Calu3 (cell line): ENCODE results near the gene OPRM1. TPM values are rescaled to one million over a fixed set of nuclear protein-coding genes. Genes with fewer than 3 reads are reported as not detected.

Experiments used
- BruUV-seq: library from RNA; stranded (reverse); fragments of 400-500 nt; replicated peaks from 2 replicates; lab custom pipeline; 2021; lab: Mats Ljungman, UMichigan
- CTCF ChIA-PET: fragments of 300-600 bp; sonication (Branson Sonifier 250); formaldehyde crosslinking; loops from one replicate; lab custom pipeline; 2022; ENCODE audit warnings: antibody characterized with exemption; lab: Charles Lee
- DNase-seq: peaks from one replicate; pipeline ENCODE4 v3.0.0; 2022
- H3K27ac Mint-ChIP-seq: one replicate; pipeline ENCODE4 v1.8.0; 2022; ENCODE audit warnings: mixed read lengths; ENCODE audit not compliant: unreplicated experiment
- H3K27me3 Mint-ChIP-seq: one replicate; pipeline ENCODE4 v1.8.0; 2022; ENCODE audit warnings: mixed read lengths; ENCODE audit not compliant: unreplicated experiment
- H3K36me3 Mint-ChIP-seq: one replicate; pipeline ENCODE4 v1.8.0; 2022; ENCODE audit warnings: mild to moderate bottlenecking, moderate library complexity, mixed read lengths; ENCODE audit not compliant: insufficient read depth, unreplicated experiment
- H3K4me1 Mint-ChIP-seq: one replicate; pipeline ENCODE4 v1.8.0; 2022; ENCODE audit warnings: mild to moderate bottlenecking, low read depth, mixed read lengths; ENCODE audit not compliant: unreplicated experiment
- H3K4me3 Mint-ChIP-seq: one replicate; pipeline ENCODE4 v1.8.0; 2022; ENCODE audit warnings: mild to moderate bottlenecking, low read depth, moderate library complexity, mixed read lengths; ENCODE audit not compliant: unreplicated experiment
- H3K9me3 Mint-ChIP-seq: one replicate; pipeline ENCODE4 v1.8.0; 2022; ENCODE audit warnings: low read depth, mixed read lengths; ENCODE audit not compliant: unreplicated experiment
- intact Hi-C: fragments of 100-400 bp; cut with micrococcal nuclease; formaldehyde crosslinking; loops from one replicate; pipeline ENCODE4 v1.10.0; 2022; ENCODE audit not compliant: unreplicated experiment
- total RNA-seq: library from RNA; stranded (reverse); gene quantifications from 2 replicates; pipeline ENCODE4 v1.2.3, GENCODE V29; 2022
- TF ChIP-seq, protein P1 (sequence below): fragments of 200-600 bp; IDR thresholded peaks from one replicate; pipeline ENCODE4 v1.8.0; 2022; ENCODE audit warnings: antibody characterized with exemption; ENCODE audit not compliant: unreplicated experiment

Gene OPRM1
- total RNA-seq, 1 experiment from 2014 or later, result not detected

DNA sequence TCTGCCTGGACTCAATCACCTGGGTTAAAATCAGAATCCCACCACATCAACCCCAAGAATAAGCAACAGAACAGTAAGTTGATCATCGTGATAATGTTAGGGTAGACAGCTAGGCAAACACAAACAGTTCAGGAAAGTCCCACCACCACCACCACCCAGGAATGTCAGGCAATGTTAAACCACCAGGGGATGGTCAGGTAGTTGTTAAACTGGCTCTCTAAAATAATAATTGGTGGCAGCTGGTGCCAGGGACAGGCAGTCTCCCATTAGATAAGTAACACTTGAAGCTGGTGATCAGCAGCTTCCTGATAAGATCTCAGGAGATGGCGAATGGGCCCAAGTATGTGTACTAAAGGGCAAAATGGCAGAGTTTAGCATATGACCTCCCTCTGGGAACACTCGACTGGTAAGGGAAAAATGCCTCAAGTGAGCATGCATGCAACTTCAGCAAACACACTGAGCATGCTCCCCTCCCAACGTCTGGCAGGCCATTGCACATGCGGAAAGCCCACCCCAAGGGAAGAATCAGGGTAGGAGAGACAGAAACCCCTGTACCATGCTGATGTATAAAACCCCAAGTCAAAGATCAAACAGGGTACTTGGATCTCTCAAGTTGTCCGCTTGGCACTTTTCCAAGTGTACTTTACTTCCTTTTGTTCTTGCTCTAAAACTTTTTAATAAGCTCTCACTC, 250.9 kb downstream of the OPRM1 start:
- no peak overlapping the region for H3K4me3 Mint-ChIP-seq
- CTCF ChIA-PET, result interaction anchor here (0.6 kb wide), 1 partner anchor 11 kb away, joined by 3 read pairs; no protein-coding TSS in a partner anchor
- BruUV-seq, result no TSS peak

DNA sequence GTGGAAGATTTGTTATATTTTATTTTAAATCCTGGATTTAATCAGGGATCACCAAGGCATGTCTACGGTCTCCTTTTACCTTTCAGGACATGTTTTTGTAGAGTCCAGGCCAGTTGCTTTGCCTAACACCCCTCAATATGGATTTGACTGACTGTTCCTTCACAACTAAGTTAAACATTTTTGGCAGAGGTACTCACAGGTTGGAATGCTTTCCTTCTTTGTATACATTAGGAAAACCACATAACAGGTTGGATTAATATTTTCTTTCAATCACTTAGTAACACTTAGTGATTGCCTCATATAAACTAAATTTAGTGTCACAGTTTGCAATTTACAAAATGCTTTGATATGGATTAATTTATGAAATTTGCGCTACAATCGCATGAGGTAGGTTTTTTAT, 253.0 kb downstream of the OPRM1 start:
- intact Hi-C loops, result no loop called here
- CTCF ChIA-PET, result interaction anchor here (0.5 to 0.6 kb wide), 2 partner anchors 15 to 96 kb away, joined by 3 to 5 read pairs; no protein-coding TSS in a partner anchor

More for the DNA sequence above, 250.9 kb downstream of the OPRM1 start:
- Mint-ChIP-seq H3K36me3 (no peaks in the 10 kb centered on the region), H3K27me3 (no peaks in the 10 kb centered on the region), H3K9me3 (peaks cover 5% of the 10 kb centered on the region), H3K4me1 (peaks cover 38% of the 10 kb centered on the region), H3K27ac (peak overlapping the region; percentile 66)
- TF ChIP-seq, protein P1, sequence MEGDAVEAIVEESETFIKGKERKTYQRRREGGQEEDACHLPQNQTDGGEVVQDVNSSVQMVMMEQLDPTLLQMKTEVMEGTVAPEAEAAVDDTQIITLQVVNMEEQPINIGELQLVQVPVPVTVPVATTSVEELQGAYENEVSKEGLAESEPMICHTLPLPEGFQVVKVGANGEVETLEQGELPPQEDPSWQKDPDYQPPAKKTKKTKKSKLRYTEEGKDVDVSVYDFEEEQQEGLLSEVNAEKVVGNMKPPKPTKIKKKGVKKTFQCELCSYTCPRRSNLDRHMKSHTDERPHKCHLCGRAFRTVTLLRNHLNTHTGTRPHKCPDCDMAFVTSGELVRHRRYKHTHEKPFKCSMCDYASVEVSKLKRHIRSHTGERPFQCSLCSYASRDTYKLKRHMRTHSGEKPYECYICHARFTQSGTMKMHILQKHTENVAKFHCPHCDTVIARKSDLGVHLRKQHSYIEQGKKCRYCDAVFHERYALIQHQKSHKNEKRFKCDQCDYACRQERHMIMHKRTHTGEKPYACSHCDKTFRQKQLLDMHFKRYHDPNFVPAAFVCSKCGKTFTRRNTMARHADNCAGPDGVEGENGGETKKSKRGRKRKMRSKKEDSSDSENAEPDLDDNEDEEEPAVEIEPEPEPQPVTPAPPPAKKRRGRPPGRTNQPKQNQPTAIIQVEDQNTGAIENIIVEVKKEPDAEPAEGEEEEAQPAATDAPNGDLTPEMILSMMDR, result no peak
- peak; percentile 17 for DNase-seq
- intact Hi-C loops, result no loop called here

DNA sequence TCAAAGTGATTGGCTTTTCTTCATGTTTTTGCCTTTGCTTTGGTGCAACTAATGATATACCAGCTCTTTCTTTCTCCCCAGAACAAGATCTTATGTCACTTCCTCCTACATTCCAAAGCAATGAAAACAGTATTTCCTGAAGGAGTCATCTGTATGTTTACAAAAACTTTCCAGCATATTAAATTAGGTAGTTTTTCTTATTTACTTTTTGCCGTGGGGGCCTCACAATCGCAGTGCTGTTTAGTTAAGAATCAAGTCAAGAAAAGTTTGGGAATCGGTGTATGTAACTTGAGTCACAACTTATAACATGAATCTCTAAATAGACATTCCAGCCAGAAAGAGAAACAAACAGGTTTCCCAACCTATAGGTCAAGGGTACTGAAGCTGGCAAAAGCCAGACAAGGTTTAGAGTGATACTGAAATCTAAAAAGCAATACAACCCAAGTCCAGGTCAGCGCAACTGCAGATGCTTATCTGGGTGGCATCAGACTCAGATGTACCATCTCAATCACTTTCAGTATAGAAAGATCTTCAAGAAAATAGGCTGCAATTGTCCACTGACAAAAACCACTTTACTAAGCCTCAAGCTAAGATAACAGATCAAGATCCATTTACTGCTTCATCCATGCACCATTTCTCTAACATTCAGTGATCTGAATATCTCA, 253.9 kb downstream of the OPRM1 start:
- Mint-ChIP-seq H3K36me3 (no peaks in the 10 kb centered on the region), H3K9me3 (peaks cover 2% of the 10 kb centered on the region), H3K4me3 (peak overlapping the region; percentile 33), H3K27ac (peak overlapping the region; percentile 87), H3K27me3 (no peaks in the 10 kb centered on the region), H3K4me1 (peaks cover 41% of the 10 kb centered on the region)
- CTCF ChIA-PET, result interaction anchor here (0.5 to 0.6 kb wide), 2 partner anchors 16 to 95 kb away, joined by 3 to 5 read pairs; no protein-coding TSS in a partner anchor
- TF ChIP-seq, protein P1, result no peak
- intact Hi-C loops, result no loop called here
- peak; percentile 9 for DNase-seq
- BruUV-seq, result no TSS peak

More for the DNA sequence above, 253.0 kb downstream of the OPRM1 start:
- Mint-ChIP-seq H3K27me3 (no peaks in the 10 kb centered on the region), H3K4me3 (no peak overlapping the region), H3K9me3 (peaks cover 3% of the 10 kb centered on the region), H3K27ac (peak overlapping the region; percentile 87), H3K36me3 (no peaks in the 10 kb centered on the region), H3K4me1 (peaks cover 50% of the 10 kb centered on the region)
- no peak for DNase-seq
- no TSS peak for BruUV-seq
- TF ChIP-seq, protein P1, result no peak

DNA sequence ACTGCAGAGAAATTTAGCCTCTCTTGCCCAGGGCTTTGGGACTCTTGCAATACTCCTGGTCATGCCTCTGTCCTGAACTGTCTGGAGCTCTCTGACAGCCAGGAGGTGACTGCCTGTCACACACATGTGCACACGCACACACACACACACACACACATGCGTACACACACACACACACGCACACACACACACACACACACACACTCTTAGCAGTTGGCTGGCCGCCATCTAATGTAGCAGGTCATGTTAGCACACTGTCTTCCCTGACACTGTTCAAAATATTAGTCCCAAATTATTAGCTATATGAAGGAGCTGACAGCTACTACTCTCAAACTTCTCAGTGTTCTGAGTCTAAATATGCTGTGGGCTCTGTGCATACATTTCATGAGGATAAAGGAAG, 256.7 kb downstream of the OPRM1 start:
- BruUV-seq, result no TSS peak
- H3K27me3 Mint-ChIP-seq, result no peaks in the 10 kb centered on the region
- intact Hi-C loops, result no loop called here
- H3K4me3 Mint-ChIP-seq, result no peak overlapping the region
- no peak overlapping the region for H3K27ac Mint-ChIP-seq
- CTCF ChIA-PET, result no interaction called here
- H3K9me3 Mint-ChIP-seq, result no peaks in the 10 kb centered on the region
- H3K4me1 Mint-ChIP-seq, result peaks cover 38% of the 10 kb centered on the region
- no peak for DNase-seq
- TF ChIP-seq, protein P1, result no peak
- no peaks in the 10 kb centered on the region for H3K36me3 Mint-ChIP-seq
